C4-2B (cell line): ENCODE measurements around the gene ARSJ.

ENCODE experiments used
- ZFX ChIP-seq: fragments of 450-650 bp; IDR thresholded peaks from 2 replicates; pipeline ENCODE4 v1.6.1; 2017
- TF ChIP-seq, protein P1 (sequence below): fragments of 450-650 bp; conservative IDR thresholded peaks from 2 replicates; pipeline ENCODE4 v1.5.1; 2017; ENCODE audit warnings: mild to moderate bottlenecking

DNA sequence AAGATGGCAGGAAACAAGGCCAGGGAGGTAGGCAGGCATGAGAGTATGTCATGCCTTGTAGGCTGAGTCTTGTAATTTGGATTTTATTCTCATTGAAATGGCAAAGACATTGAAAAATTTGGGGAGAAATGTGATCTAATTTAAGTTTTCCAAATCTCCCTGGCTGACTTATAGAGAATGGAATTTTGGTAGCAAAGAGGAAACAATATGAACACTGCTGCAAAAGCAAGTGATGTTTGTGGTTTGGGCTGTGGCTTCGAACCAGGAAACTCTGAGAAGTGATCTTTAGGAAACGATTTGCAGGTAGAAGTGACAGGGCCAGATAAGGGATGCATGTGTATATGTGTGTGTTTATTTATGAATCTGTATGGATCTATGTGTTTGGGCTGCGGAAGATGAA is 35.6 kb downstream of the ARSJ start:
- TF ChIP-seq, protein P1, sequence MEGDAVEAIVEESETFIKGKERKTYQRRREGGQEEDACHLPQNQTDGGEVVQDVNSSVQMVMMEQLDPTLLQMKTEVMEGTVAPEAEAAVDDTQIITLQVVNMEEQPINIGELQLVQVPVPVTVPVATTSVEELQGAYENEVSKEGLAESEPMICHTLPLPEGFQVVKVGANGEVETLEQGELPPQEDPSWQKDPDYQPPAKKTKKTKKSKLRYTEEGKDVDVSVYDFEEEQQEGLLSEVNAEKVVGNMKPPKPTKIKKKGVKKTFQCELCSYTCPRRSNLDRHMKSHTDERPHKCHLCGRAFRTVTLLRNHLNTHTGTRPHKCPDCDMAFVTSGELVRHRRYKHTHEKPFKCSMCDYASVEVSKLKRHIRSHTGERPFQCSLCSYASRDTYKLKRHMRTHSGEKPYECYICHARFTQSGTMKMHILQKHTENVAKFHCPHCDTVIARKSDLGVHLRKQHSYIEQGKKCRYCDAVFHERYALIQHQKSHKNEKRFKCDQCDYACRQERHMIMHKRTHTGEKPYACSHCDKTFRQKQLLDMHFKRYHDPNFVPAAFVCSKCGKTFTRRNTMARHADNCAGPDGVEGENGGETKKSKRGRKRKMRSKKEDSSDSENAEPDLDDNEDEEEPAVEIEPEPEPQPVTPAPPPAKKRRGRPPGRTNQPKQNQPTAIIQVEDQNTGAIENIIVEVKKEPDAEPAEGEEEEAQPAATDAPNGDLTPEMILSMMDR: no peak
- TF ChIP-seq ZFX: no peak
